GM15510 (cell line): ENCODE data around the gene CALML5.

ENCODE experiments used
- POLR2A ChIP-seq: IDR thresholded peaks from 3 replicates; pipeline ENCODE4 v1.6.1; 2011; ENCODE audit warnings: borderline replicate concordance; ENCODE audit not compliant: insufficient read length; ENCODE audit errors: extremely low read depth

Gene CALML5

GRCh38 chr10:5537684-5538083 lies 38.3 kb upstream of the CALML5 start:
- no peak for TF ChIP-seq POLR2A

- TF ChIP-seq POLR2A = no peak
These were observed 37.2 kb upstream of the CALML5 start for GRCh38 chr10:5536486-5537081.

- no peak for TF ChIP-seq POLR2A
These were observed 35.8 kb upstream of the CALML5 start for GRCh38 chr10:5534880-5535856.

- TF ChIP-seq POLR2A = no peak
These were observed 34.9 kb upstream of the CALML5 start for GRCh38 chr10:5534051-5534821.

GRCh38 chr10:5533098-5533731 lies 33.8 kb upstream of the CALML5 start:
- TF ChIP-seq POLR2A = no peak

- no peak for TF ChIP-seq POLR2A
These were observed 33.3 kb upstream of the CALML5 start for GRCh38 chr10:5532618-5533097.

GRCh38 chr10:5532307-5532605 lies 32.9 kb upstream of the CALML5 start:
- no peak for TF ChIP-seq POLR2A

GRCh38 chr10:5531558-5532306 lies 32.4 kb upstream of the CALML5 start:
- no peak for TF ChIP-seq POLR2A

GRCh38 chr10:5530846-5531557 lies 31.6 kb upstream of the CALML5 start:
- no peak for TF ChIP-seq POLR2A

GRCh38 chr10:5530412-5530806 lies 31.0 kb upstream of the CALML5 start:
- TF ChIP-seq POLR2A = no peak

GRCh38 chr10:5529702-5530411 lies 30.5 kb upstream of the CALML5 start:
- no peak for TF ChIP-seq POLR2A

- no peak for TF ChIP-seq POLR2A
These were observed 29.8 kb upstream of the CALML5 start for GRCh38 chr10:5528989-5529701.
